K562 (cell line): ENCODE measurements around the gene SFN. TPM values are rescaled to one million over a fixed set of nuclear protein-coding genes. Genes with fewer than 3 reads are reported as not detected.

ENCODE experiments used
- ATAC-seq: fragments of 200-7000 bp; cut with Tn5 transposase; 3 replicates; pipeline ENCODE4 v1.9.1; 2020; ENCODE audit warnings: moderate library complexity
- BruUV-seq: library from RNA; stranded (reverse); fragments of 400-500 nt; replicated peaks from 2 replicates; lab custom pipeline; 2021; lab: Mats Ljungman, UMichigan
- CTCF ChIA-PET: fragments of 300-600 bp; formaldehyde crosslinking; extraction: SDS; loops from one replicate; lab custom pipeline; 2021; ENCODE audit warnings: low intra/inter-chr PET ratio; lab: Yijun Ruan, JAX
- POLR2A ChIA-PET: fragments of 300-600, 350-650 bp; sonication (Branson Sonifier 250); formaldehyde crosslinking; extraction: SDS; loops from one replicate; lab custom pipeline; 2021; ENCODE audit warnings: antibody characterized with exemption, inconsistent platforms; lab: Yijun Ruan, JAX
- DNase-seq, 4 experiments: peaks; one replicate each; pipeline versions ENCODE4 v3.0.0 to v3.0.0-alpha.2; 2011 to 2018; ENCODE audit warnings: low spot score in 3 of 4, mixed read lengths in 3 of 4; ENCODE audit errors: extremely low read depth in 1 of 4
- FAIRE-seq: peaks from 2 replicates; lab custom pipeline; 2011; peaks lifted over from hg19 to GRCh38; lab: Jason Lieb, UNC
- H2AFZ ChIP-seq: 2 replicates; pipeline ENCODE4 v1.6.0; 2011; ENCODE audit warnings: low read depth, low read length, control low read depth, inconsistent platforms
- H3K27ac ChIP-seq: fragments of 200-600 bp; 3 replicates; pipeline ENCODE4 v1.8.0; 2011; ENCODE audit warnings: low read depth, mild to moderate bottlenecking, control low read depth, inconsistent platforms, low read length, moderate library complexity, mixed read lengths; ENCODE audit errors: extremely low read depth
- H3K27me3 ChIP-seq, 2 experiments: fragments of 300-600 bp in 1 of 2; 2 replicates in 1 of 2; 3 replicates in 1 of 2; pipeline versions ENCODE4 v1.6.0 to v1.8.0; 2011; ENCODE audit warnings: inconsistent platforms in 2 of 2, low read length in 2 of 2, mild to moderate bottlenecking in 1 of 2, mixed read lengths in 1 of 2, moderate library complexity in 1 of 2; ENCODE audit not compliant: control insufficient read depth in 2 of 2, insufficient read depth in 2 of 2
- H3K36me3 ChIP-seq: fragments of 300-600 bp; 3 replicates; pipeline ENCODE4 v1.8.0; 2011; ENCODE audit warnings: mild to moderate bottlenecking, low read length, inconsistent platforms; ENCODE audit not compliant: control insufficient read depth, insufficient read depth
- H3K4me1 ChIP-seq, 2 experiments: fragments of 200-600 bp in 1 of 2; replicated peaks in 1 of 2; 2 replicates in 1 of 2; 3 replicates in 1 of 2; pipeline versions ENCODE4 v1.5.1 to v1.8.0; 2011; ENCODE audit warnings: inconsistent platforms in 2 of 2, low read length in 2 of 2, mild to moderate bottlenecking in 1 of 2, mixed read lengths in 1 of 2, moderate library complexity in 1 of 2; ENCODE audit not compliant: control insufficient read depth in 2 of 2, insufficient read depth in 2 of 2
- H3K4me2 ChIP-seq: 2 replicates; pipeline ENCODE4 v1.6.1; 2011; ENCODE audit warnings: low read length, control low read depth, inconsistent platforms, mixed read lengths; ENCODE audit not compliant: insufficient read depth
- H3K4me3 ChIP-seq: fragments of 200-600 bp; sonication (generic), shearing (Covaris generic); 2 replicates; pipeline ENCODE4 v1.5.1; 2016; ENCODE audit warnings: control low read depth, inconsistent platforms
- H3K79me2 ChIP-seq: fragments of 200-600 bp; 3 replicates; pipeline ENCODE4 v1.8.0; 2011; ENCODE audit warnings: low read length, inconsistent platforms; ENCODE audit not compliant: control insufficient read depth, insufficient read depth
- H3K9ac ChIP-seq, 2 experiments: 2 replicates each; pipeline versions ENCODE4 v1.6.0 to v1.6.1; 2011; ENCODE audit warnings: low read depth in 2 of 2, low read length in 2 of 2, control low read depth in 1 of 2, inconsistent platforms in 1 of 2, mild to moderate bottlenecking in 1 of 2, mixed read lengths in 1 of 2; ENCODE audit not compliant: insufficient read depth in 1 of 2
- H3K9me1 ChIP-seq: one replicate; pipeline ENCODE4 v1.6.0; 2011; ENCODE audit warnings: inconsistent platforms, mild to moderate bottlenecking, low read length, moderate library complexity; ENCODE audit not compliant: control insufficient read depth, insufficient read depth
- H3K9me3 ChIP-seq: replicated peaks from 2 replicates; pipeline ENCODE4 v1.5.1; 2011; ENCODE audit warnings: low read depth, low read length, inconsistent platforms; ENCODE audit not compliant: control insufficient read depth, insufficient read depth
- H4K20me1 ChIP-seq: replicated peaks from 2 replicates; pipeline ENCODE4 v1.6.1; 2011; ENCODE audit warnings: low read length, inconsistent platforms, mixed read lengths; ENCODE audit not compliant: control insufficient read depth, insufficient read depth
- BRD9 ChIP-seq: fragments of 450-650 bp; IDR thresholded peaks from 2 replicates; pipeline ENCODE4 v1.6.1; 2018; ENCODE audit warnings: low read depth; ENCODE audit not compliant: partially characterized antibody
- DACH1 ChIP-seq: fragments of 450-650 bp; IDR thresholded peaks from 2 replicates; pipeline ENCODE4 v1.6.1; 2018; ENCODE audit not compliant: partially characterized antibody
- DPF2 ChIP-seq: fragments of 450-650 bp; IDR thresholded peaks from 2 replicates; pipeline ENCODE4 v1.6.1; 2016
- EHMT2 ChIP-seq: fragments of 450-650 bp; IDR thresholded peaks from 2 replicates; pipeline ENCODE4 v1.6.1; 2018; ENCODE audit warnings: antibody characterized with exemption
- FOXA3 ChIP-seq, 2 experiments: fragments of 450-650 bp in 1 of 2; sonication (generic) in 1 of 2; formaldehyde crosslinking; IDR thresholded peaks in 1 of 2; conservative IDR thresholded peaks in 1 of 2; 2 replicates each; pipeline versions ENCODE4 v1.4.0 to v1.8.0; 2020 to 2022; ENCODE audit warnings: mild to moderate bottlenecking in 2 of 2, missing genetic modification reagents in 1 of 2
- JUN ChIP-seq, 2 experiments: sonication (generic) in 1 of 2; formaldehyde crosslinking in 1 of 2; IDR thresholded peaks; 2 replicates each; pipeline versions ENCODE4 v1.6.1 to v1.8.0; 2012 to 2022; ENCODE audit warnings: borderline replicate concordance in 2 of 2, mild to moderate bottlenecking in 2 of 2, improper control_type of control experiment in 1 of 2, low read depth in 1 of 2, low read length in 1 of 2, missing genetic modification reagents in 1 of 2
- POU5F1 ChIP-seq: fragments of 150-350 bp; IDR thresholded peaks from 2 replicates; pipeline ENCODE4 v1.6.1; 2014; ENCODE audit warnings: borderline replicate concordance, low read length, low read depth, mild to moderate bottlenecking; ENCODE audit not compliant: partially characterized antibody
- RCOR1 ChIP-seq, 2 experiments: IDR thresholded peaks; 2 replicates each; pipeline ENCODE4 v1.6.1; 2012; ENCODE audit warnings: low read depth in 2 of 2, low read length in 2 of 2, borderline replicate concordance in 1 of 2, improper control_type of control experiment in 1 of 2
- SP1 ChIP-seq: sonication (generic); formaldehyde crosslinking; IDR thresholded peaks from 2 replicates; pipeline ENCODE4 v1.8.1; 2022; ENCODE audit warnings: mild to moderate bottlenecking, missing genetic modification reagents
- ZFP1 ChIP-seq: fragments of 450-650 bp; formaldehyde crosslinking; IDR thresholded peaks from 2 replicates; pipeline ENCODE4 v1.4.0; 2020; ENCODE audit warnings: mild to moderate bottlenecking, mixed read lengths
- ZNF512 ChIP-seq: IDR thresholded peaks from 2 replicates; pipeline ENCODE4 v1.6.1; 2016; ENCODE audit warnings: missing genetic modification characterization, missing compliant biosample characterization
- ZNF609 ChIP-seq: sonication (generic); formaldehyde crosslinking; IDR thresholded peaks from 2 replicates; pipeline ENCODE4 v1.8.1; 2023; ENCODE audit warnings: missing genetic modification reagents, mild to moderate bottlenecking, borderline replicate concordance
- ZNF699 ChIP-seq: fragments of 250-450 bp; sonication (Bioruptor Pico); IDR thresholded peaks from 2 replicates; pipeline ENCODE4 v1.8.0; 2021; ENCODE audit warnings: mild to moderate bottlenecking, moderate library complexity; ENCODE audit not compliant: insufficient replicate concordance
- WGBS: fragments of 100-300 bp; shearing (Covaris generic); methylation state at CpG from one replicate; pipeline ENCODE4 v1.1.6; 2016; ENCODE audit warnings: low coverage, mixed read lengths; ENCODE audit not compliant: insufficient coverage; ENCODE audit errors: missing lambda C conversion rate; 5-methylcytosine and 5-hydroxymethylcytosine counted together
- in situ Hi-C: fragments of 300-500 bp; cut with MboI; formaldehyde crosslinking; loops from 4 replicates; pipeline ENCODE4 v1.15.0; 2018; ENCODE audit warnings: inconsistent platforms, mixed read lengths
- intact Hi-C: fragments of 100-400 bp; cut with micrococcal nuclease; formaldehyde crosslinking; loops from 2 replicates; pipeline ENCODE4 v1.14.2; 2022
- polyA plus RNA-seq, 8 experiments: library from polyadenylated mRNA; depleted of rRNA in 4 of 8; stranded (reverse) in 5 of 8; unstranded in 3 of 8; fragments of >200 nt; fragmentation: Nextera tagmentation in 2 of 8; fragmentation: Illumina TruSeq in 1 of 8; extraction: Ambion mirVana in 2 of 8; extraction: Trizol in 1 of 8; gene quantifications; 2 replicates each; pipeline versions ENCODE4 v1.2.1 to v1.2.3, GENCODE V29; 2011 to 2014; ENCODE audit warnings: inconsistent platforms in 1 of 8, missing spikeins in 1 of 8
- total RNA-seq, 7 experiments: library from RNA; depleted of rRNA in 6 of 7; stranded (reverse); fragments of >200 nt in 6 of 7; fragmentation: Illumina TruSeq in 2 of 7; extraction: Trizol in 2 of 7; gene quantifications; 2 replicates each; pipeline versions ENCODE4 v1.2.1 to v1.2.3, GENCODE V29; 2011 to 2021; ENCODE audit warnings: low replicate concordance in 1 of 7

The SFN gene
- total and polyA plus RNA-seq, 9 of the 15 experiments (the other 6 are each of a cell fraction or from before 2014, with no cell fraction given): 0.10 to 3.8 (median 2.0) TPM

GRCh38 chr1:26907071-26907917 is 44.3 kb downstream of the SFN start:
- DNase-seq: peak; percentile 51 to 73 (median 64)
- peak overlapping the region in 1 of 2 experiments; percentile 77; a peak in 2 of 4 replicates for H3K9ac ChIP-seq
- ChIA-PET CTCF (no interaction called here), POLR2A (interaction anchor here (0.6 to 1.7 kb wide), 9 partner anchors 9 to 1127 kb away, joined by 3 to 6 read pairs (median 4); partner anchors contain the start of gene GPN2)
- H2AFZ ChIP-seq: peak overlapping the region; percentile 20; the same call in 1 of the 2 replicates
- no peaks in the 10 kb centered on the region for H3K36me3 ChIP-seq
- intact Hi-C loops: no loop called here
- H3K4me1 ChIP-seq: peaks cover 12% of the 10 kb centered on the region in 2 experiments
- no peaks in the 10 kb centered on the region for H3K9me3 ChIP-seq
- no peaks in the 10 kb centered on the region for H3K79me2 ChIP-seq
- no peak overlapping the region for H3K4me3 ChIP-seq
- no peak overlapping the region for H3K27ac ChIP-seq
- H4K20me1 ChIP-seq: no peaks in the 10 kb centered on the region
- no peak overlapping the region for H3K4me2 ChIP-seq
- no TSS peak for BruUV-seq
- in situ Hi-C loops: no loop called here
- FAIRE-seq: peak; percentile 88
- 31% methylated on average over 6 of the region's 6 CpGs for WGBS
- H3K27me3 ChIP-seq: no peaks in the 10 kb centered on the region
- ATAC-seq: peak; percentile 65
- no peaks in the 10 kb centered on the region for H3K9me1 ChIP-seq
- TF ChIP-seq ZNF512 (tag): no peak
- TF ChIP-seq ZFP1 (CRISPR knock-in tag): no peak
- no peak for TF ChIP-seq ZNF609
- 0 out of 2 replicates have a peak, but pooled peaks have one; percentile 49 for TF ChIP-seq SP1 (CRISPR knock-in tag)
- peak; percentile 72 for TF ChIP-seq DACH1
- TF ChIP-seq RCOR1 (IDR thresholded peaks at IDR 0.05; ENCODE audit: borderline replicate concordance in 1 of 2, low read depth in 2 of 2, low read length in 2 of 2): 0 out of 4 replicates have a peak, but pooled peaks of 1 of the 2 experiments have one; percentile 31
- no peak for TF ChIP-seq FOXA3 (CRISPR knock-in tag; conservative IDR thresholded peaks at IDR 0.05 in 1 of 2, IDR thresholded peaks at IDR 0.05 in 1 of 2)
- TF ChIP-seq JUN (IDR thresholded peaks at IDR 0.05; ENCODE audit: borderline replicate concordance, low read depth, low read length): peak; percentile 92
- TF ChIP-seq JUN (CRISPR knock-in tag; IDR thresholded peaks at IDR 0.05; ENCODE audit: borderline replicate concordance): no peak
- TF ChIP-seq EHMT2: peak; percentile 31; the same call in 1 of the 2 replicates
- TF ChIP-seq DPF2: peak; percentile 55; the same call in 1 of the 2 replicates
- TF ChIP-seq BRD9: no peak
- TF ChIP-seq POU5F1: no peak
- no peak for TF ChIP-seq ZNF699 (CRISPR knock-in tag)
